K562 (cell line): ENCODE data around the gene APOA1. TPM values are rescaled to one million over a fixed set of nuclear protein-coding genes. Genes with fewer than 3 reads are reported as not detected.

ENCODE experiments used
- CHCHD3 ChIP-seq: fragments of 250-450 bp; sonication (Bioruptor Pico); IDR thresholded peaks from 2 replicates; pipeline ENCODE4 v2.1.2; 2022; ENCODE audit warnings: mild to moderate bottlenecking
- CHD7 ChIP-seq: fragments of 200-600 bp; sonication (generic); IDR thresholded peaks from one replicate; pipeline ENCODE4 v1.6.1; 2012; ENCODE audit warnings: mild to moderate bottlenecking, low read depth, low read length, inconsistent platforms
- MAFK ChIP-seq: IDR thresholded peaks from 2 replicates; pipeline ENCODE4 v1.6.1; 2011; ENCODE audit warnings: low read length, improper control_type of control experiment
- THAP7 ChIP-seq: fragments of 250-450 bp; sonication (Bioruptor Pico); IDR thresholded peaks from 2 replicates; pipeline ENCODE4 v1.5.0; 2021
- TSHZ1 ChIP-seq: fragments of 250-450 bp; sonication (Bioruptor Pico); IDR thresholded peaks from 2 replicates; pipeline ENCODE4 v1.4.0; 2020; ENCODE audit warnings: mild to moderate bottlenecking, moderate library complexity
- ZBTB7A ChIP-seq: IDR thresholded peaks from 2 replicates; pipeline ENCODE4 v1.6.1; 2011; ENCODE audit warnings: low read depth, mild to moderate bottlenecking, low read length, moderate library complexity, borderline replicate concordance; ENCODE audit not compliant: control insufficient read depth
- ZNF174 ChIP-seq: fragments of 250-450 bp; sonication (Bioruptor Pico); IDR thresholded peaks from 2 replicates; pipeline ENCODE4 v1.4.0; 2020; ENCODE audit warnings: mild to moderate bottlenecking
- polyA plus RNA-seq, 8 experiments: library from polyadenylated mRNA; depleted of rRNA in 4 of 8; stranded (reverse) in 5 of 8; unstranded in 3 of 8; fragments of >200 nt; fragmentation: Nextera tagmentation in 2 of 8; fragmentation: Illumina TruSeq in 1 of 8; extraction: Ambion mirVana in 2 of 8; extraction: Trizol in 1 of 8; gene quantifications; 2 replicates each; pipeline versions ENCODE4 v1.2.1 to v1.2.3, GENCODE V29; 2011 to 2014; ENCODE audit warnings: inconsistent platforms in 1 of 8, missing spikeins in 1 of 8
- total RNA-seq, 7 experiments: library from RNA; depleted of rRNA in 6 of 7; stranded (reverse); fragments of >200 nt in 6 of 7; fragmentation: Illumina TruSeq in 2 of 7; extraction: Trizol in 2 of 7; gene quantifications; 2 replicates each; pipeline versions ENCODE4 v1.2.1 to v1.2.3, GENCODE V29; 2011 to 2021; ENCODE audit warnings: low replicate concordance in 1 of 7

The APOA1 gene
- total and polyA plus RNA-seq, 9 of the 15 experiments (the other 6 are each of a cell fraction or from before 2014, with no cell fraction given): 1.8 TPM; not detected in 8

GRCh38 chr11:116862951-116863350 lies 25.5 kb upstream of the APOA1 start (continued):
- TF ChIP-seq CHD7 (no peak), TSHZ1 (no peak), THAP7 (no peak), CHCHD3 (no peak), MAFK (no peak), ZNF174 (CRISPR knock-in tag) (no peak), ZBTB7A (no peak)
